KMS-11 (cell line): ENCODE measurements around the gene MTUS2.

ENCODE experiments used
- H2AFZ ChIP-seq: fragments of 200-600 bp; sonication (generic); 2 replicates; pipeline ENCODE4 v1.6.1; 2016; ENCODE audit warnings: antibody characterized with exemption, mixed run types, low read depth
- H3K27ac ChIP-seq: fragments of 200-600 bp; sonication (generic); 2 replicates; pipeline ENCODE4 v1.6.1; 2016; ENCODE audit warnings: mild to moderate bottlenecking, mixed run types
- H3K27me3 ChIP-seq: fragments of 200-600 bp; sonication (generic); 2 replicates; pipeline ENCODE4 v1.6.1; 2017; ENCODE audit warnings: mild to moderate bottlenecking, low read depth, mixed run types, moderate library complexity; ENCODE audit not compliant: insufficient read depth
- H3K36me3 ChIP-seq: fragments of 200-600 bp; sonication (generic); 2 replicates; pipeline ENCODE4 v1.6.1; 2017; ENCODE audit warnings: mild to moderate bottlenecking, mixed run types; ENCODE audit not compliant: insufficient read depth
- H3K4me1 ChIP-seq: fragments of 200-600 bp; sonication (generic); 2 replicates; pipeline ENCODE4 v1.6.1; 2016; ENCODE audit warnings: mild to moderate bottlenecking, low read depth, mixed run types; ENCODE audit not compliant: poor library complexity, severe bottlenecking
- H3K4me2 ChIP-seq: fragments of 200-600 bp; sonication (generic); 2 replicates; pipeline ENCODE4 v1.7.0; 2016; ENCODE audit warnings: mild to moderate bottlenecking, mixed run types
- H3K4me3 ChIP-seq: fragments of 200-600 bp; sonication (generic); IDR thresholded peaks from 2 replicates; pipeline ENCODE4 v1.6.1; 2017; ENCODE audit warnings: low read depth, low read length, mixed read lengths; ENCODE audit not compliant: insufficient read depth
- H3K79me2 ChIP-seq: fragments of 200-600 bp; sonication (generic); 2 replicates; pipeline ENCODE4 v1.6.1; 2016; ENCODE audit warnings: low read depth, mixed run types; ENCODE audit not compliant: insufficient read depth
- H3K9ac ChIP-seq: fragments of 200-600 bp; sonication (generic); 2 replicates; pipeline ENCODE4 v1.6.1; 2016; ENCODE audit warnings: mild to moderate bottlenecking, mixed run types
- H4K20me1 ChIP-seq: fragments of 200-600 bp; sonication (generic); 2 replicates; pipeline ENCODE4 v1.6.1; 2016; ENCODE audit warnings: mild to moderate bottlenecking, mixed run types; ENCODE audit not compliant: insufficient read depth
- TF ChIP-seq, protein P1 (sequence below): fragments of 200-600 bp; sonication (generic); conservative IDR thresholded peaks from 2 replicates; pipeline ENCODE4 v1.6.1; 2017; ENCODE audit warnings: low read depth, mild to moderate bottlenecking, antibody characterized with exemption, low read length, moderate library complexity, mixed read lengths

MTUS2 gene

DNA sequence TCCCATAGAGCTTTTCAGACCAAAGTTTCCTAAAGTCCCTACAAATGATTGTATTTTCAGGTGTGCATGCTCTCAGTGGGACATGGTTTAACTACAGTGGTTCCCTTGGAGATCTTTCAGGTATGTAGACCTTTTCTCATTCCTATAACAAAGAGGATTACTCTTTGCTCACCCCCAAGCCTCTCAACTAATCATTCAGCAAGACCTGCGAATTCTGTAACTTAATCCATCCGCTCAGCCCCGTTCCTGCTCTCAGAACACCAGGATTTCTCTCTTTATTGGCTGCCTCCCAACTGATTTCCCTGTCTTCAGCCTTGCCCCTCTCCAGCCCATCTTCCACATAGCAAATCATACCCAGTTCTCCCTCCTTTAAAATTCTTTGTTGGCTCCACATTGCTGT is 253.6 kb downstream of the MTUS2 start:
- no peak overlapping the region for H3K4me2 ChIP-seq
- H3K27me3 ChIP-seq = no peaks in the 10 kb centered on the region
- no peak overlapping the region for H3K27ac ChIP-seq
- no peaks in the 10 kb centered on the region for H3K4me1 ChIP-seq
- H4K20me1 ChIP-seq = no peaks in the 10 kb centered on the region
- no peaks in the 10 kb centered on the region for H3K79me2 ChIP-seq
- no peak overlapping the region for H3K9ac ChIP-seq
- no peak overlapping the region for H2AFZ ChIP-seq
- no peak overlapping the region for H3K4me3 ChIP-seq
- no peaks in the 10 kb centered on the region for H3K36me3 ChIP-seq
- TF ChIP-seq, protein P1, sequence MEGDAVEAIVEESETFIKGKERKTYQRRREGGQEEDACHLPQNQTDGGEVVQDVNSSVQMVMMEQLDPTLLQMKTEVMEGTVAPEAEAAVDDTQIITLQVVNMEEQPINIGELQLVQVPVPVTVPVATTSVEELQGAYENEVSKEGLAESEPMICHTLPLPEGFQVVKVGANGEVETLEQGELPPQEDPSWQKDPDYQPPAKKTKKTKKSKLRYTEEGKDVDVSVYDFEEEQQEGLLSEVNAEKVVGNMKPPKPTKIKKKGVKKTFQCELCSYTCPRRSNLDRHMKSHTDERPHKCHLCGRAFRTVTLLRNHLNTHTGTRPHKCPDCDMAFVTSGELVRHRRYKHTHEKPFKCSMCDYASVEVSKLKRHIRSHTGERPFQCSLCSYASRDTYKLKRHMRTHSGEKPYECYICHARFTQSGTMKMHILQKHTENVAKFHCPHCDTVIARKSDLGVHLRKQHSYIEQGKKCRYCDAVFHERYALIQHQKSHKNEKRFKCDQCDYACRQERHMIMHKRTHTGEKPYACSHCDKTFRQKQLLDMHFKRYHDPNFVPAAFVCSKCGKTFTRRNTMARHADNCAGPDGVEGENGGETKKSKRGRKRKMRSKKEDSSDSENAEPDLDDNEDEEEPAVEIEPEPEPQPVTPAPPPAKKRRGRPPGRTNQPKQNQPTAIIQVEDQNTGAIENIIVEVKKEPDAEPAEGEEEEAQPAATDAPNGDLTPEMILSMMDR = no peak

DNA sequence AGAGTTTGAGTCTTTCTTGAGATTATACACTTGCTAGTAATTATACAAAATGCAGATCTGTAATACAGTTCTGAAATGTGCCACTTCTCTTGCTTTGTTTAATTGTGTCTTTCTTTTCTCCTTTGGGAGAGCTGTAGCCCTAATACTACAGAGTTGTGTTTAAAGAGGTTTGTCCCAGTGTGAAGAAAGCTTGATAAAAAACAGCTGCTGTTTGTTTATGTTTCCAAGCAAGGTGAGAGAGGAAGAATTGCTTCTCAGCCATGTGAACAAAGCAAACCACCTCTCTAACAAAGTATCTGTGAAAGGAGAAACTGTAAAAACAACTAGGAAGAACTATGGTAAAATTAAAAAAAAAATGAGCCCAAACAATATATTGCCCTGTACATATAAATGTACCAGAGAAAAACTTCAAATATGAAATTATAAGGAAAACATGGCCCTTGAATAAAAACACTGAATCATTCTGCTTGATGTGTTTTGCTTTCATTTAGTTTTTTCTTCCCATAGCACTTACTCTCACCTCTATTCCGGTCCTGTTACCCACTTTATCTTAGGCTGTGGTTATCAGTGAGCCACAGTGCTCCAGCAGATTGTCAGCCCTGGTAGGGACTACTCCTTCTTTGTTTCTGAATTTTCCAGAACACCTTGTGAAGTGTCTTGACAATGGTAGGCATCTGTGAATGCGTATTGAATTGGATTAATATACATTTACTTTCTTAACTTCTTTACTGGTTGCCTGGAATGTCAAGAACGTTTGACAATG is 257.1 kb downstream of the MTUS2 start:
- Histone ChIP-seq H4K20me1 (no peaks in the 10 kb centered on the region), H3K9ac (no peak overlapping the region), H3K79me2 (no peaks in the 10 kb centered on the region), H3K36me3 (no peaks in the 10 kb centered on the region), H2AFZ (no peak overlapping the region), H3K4me2 (no peak overlapping the region), H3K27me3 (no peaks in the 10 kb centered on the region), H3K4me1 (no peaks in the 10 kb centered on the region), H3K4me3 (no peak overlapping the region), H3K27ac (no peak overlapping the region)
- TF ChIP-seq, protein P1 = no peak

DNA sequence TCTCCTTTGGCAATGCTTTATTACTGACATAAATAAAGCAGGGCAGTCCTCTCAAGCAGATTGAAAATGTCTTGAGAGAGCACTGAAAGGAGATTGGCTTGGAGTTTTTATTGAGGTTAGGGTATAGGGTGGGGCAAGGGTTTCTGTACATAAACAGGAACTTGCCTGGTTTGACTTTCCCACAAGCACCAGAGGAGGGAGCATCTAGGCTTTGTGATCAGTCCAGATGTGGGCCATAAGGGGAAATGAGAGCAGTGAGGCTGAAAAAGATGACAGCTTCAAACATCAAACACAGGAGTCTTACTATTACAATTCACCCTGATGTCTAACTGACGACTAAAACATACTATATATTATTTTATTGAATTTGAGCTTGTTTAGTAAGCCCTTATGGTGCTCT is 260.9 kb downstream of the MTUS2 start:
- Histone ChIP-seq H3K27me3 (no peaks in the 10 kb centered on the region), H3K4me2 (no peak overlapping the region)
- TF ChIP-seq, protein P1 = no peak

DNA sequence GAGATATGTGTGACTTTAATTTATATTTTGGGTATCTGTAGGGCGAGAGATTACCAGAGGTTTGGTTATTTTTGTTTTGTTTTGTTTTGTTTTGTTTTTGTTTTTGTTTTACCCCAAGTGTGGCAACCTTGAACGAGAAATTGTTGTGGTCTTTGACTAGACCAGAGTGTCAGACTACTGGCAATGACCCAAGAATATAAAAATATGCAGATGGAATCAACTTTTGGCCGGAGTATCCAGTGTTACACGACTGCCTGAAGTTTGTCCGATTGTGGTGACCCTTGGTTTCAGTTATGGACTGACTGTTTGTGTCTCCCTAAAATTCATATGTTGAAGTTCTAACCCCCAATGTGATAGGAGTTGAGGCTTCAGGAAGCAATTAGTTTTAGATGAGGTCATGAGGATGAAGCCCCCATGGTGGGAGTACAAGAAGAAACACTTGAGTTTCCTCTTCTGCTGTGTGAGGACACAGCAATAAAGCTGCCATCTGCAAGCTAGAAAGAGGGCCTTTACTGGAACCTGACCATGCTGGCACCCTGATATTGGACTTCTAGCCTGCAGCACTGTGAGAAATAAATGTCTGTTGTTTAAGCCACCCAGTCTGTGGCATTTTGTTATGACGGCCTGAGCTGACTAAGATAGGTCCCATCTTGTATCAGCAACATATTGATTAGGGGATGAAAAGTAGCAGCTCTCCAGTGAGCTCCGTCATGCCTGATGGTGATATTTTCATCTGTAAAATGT is 261.7 kb downstream of the MTUS2 start:
- Histone ChIP-seq H3K27me3 (no peaks in the 10 kb centered on the region), H3K27ac (no peak overlapping the region), H3K4me1 (no peaks in the 10 kb centered on the region), H2AFZ (no peak overlapping the region), H4K20me1 (no peaks in the 10 kb centered on the region), H3K9ac (no peak overlapping the region), H3K4me3 (no peak overlapping the region), H3K79me2 (no peaks in the 10 kb centered on the region), H3K36me3 (no peaks in the 10 kb centered on the region), H3K4me2 (no peak overlapping the region)
- TF ChIP-seq, protein P1 = no peak

More for the DNA sequence above, 260.9 kb downstream of the MTUS2 start:
- H4K20me1 ChIP-seq = no peaks in the 10 kb centered on the region
- no peaks in the 10 kb centered on the region for H3K36me3 ChIP-seq
- no peak overlapping the region for H3K4me3 ChIP-seq
- H3K27ac ChIP-seq = no peak overlapping the region
- no peak overlapping the region for H3K9ac ChIP-seq
- no peaks in the 10 kb centered on the region for H3K79me2 ChIP-seq
- no peaks in the 10 kb centered on the region for H3K4me1 ChIP-seq
- H2AFZ ChIP-seq = no peak overlapping the region
